ENCODE results near the gene GNB4.

DNA sequence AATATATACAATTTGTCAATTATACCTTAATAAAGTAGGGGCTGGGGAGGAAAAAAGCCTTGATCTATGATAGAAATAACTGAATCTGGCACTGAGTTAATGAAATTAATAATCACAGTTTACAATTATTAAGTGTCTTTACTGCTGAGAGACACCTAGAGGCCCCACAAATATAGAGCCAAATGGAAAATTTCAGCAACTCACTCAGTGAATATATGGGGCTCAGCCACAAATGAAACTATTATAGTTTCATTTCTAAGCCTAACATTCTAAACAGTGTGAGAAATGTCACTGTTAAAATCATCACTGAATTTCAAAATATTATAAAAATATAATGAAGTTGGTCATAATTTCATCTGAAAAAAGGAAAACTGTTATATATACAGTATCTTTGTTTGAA, 40.3 kb downstream of the GNB4 start:
- TF ChIP-seq EZH2 (optimal IDR thresholded peaks at IDR 0.05; ENCODE audit: low read depth, low read length) (no peak), EZH2phosphoT487 (IDR thresholded peaks at IDR 0.05; ENCODE audit: low read length) (no peak)
- TF ChIP-seq, protein P1, sequence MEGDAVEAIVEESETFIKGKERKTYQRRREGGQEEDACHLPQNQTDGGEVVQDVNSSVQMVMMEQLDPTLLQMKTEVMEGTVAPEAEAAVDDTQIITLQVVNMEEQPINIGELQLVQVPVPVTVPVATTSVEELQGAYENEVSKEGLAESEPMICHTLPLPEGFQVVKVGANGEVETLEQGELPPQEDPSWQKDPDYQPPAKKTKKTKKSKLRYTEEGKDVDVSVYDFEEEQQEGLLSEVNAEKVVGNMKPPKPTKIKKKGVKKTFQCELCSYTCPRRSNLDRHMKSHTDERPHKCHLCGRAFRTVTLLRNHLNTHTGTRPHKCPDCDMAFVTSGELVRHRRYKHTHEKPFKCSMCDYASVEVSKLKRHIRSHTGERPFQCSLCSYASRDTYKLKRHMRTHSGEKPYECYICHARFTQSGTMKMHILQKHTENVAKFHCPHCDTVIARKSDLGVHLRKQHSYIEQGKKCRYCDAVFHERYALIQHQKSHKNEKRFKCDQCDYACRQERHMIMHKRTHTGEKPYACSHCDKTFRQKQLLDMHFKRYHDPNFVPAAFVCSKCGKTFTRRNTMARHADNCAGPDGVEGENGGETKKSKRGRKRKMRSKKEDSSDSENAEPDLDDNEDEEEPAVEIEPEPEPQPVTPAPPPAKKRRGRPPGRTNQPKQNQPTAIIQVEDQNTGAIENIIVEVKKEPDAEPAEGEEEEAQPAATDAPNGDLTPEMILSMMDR (IDR thresholded peaks at IDR 0.05; ENCODE audit: low read length) = peak; percentile 17; the same call in 1 of the 2 replicates

All from MM.1S (cell line).